ENCODE results near the gene PLCXD3. TPM values are rescaled to one million over a fixed set of nuclear protein-coding genes. Genes with fewer than 3 reads are reported as not detected.

Gene PLCXD3, protein sequence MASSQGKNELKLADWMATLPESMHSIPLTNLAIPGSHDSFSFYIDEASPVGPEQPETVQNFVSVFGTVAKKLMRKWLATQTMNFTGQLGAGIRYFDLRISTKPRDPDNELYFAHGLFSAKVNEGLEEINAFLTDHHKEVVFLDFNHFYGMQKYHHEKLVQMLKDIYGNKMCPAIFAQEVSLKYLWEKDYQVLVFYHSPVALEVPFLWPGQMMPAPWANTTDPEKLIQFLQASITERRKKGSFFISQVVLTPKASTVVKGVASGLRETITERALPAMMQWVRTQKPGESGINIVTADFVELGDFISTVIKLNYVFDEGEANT
- total RNA-seq (0.05 TPM), polyA plus RNA-seq (0.37 TPM)
- long read RNA-seq, donor 1: 0 reads
- long read RNA-seq, donor 2: 0 reads
- long read RNA-seq, donor 3: 0 reads
- long read RNA-seq, donor 4: 0 reads
- long read RNA-seq, donor 5: 0 reads
- long read RNA-seq, donor 6: 0 reads
- long read RNA-seq, donor 7: 0 reads
- long read RNA-seq, donor 8: 0 reads
- long read RNA-seq, donor 9: 0 reads
- long read RNA-seq, donor 10: 0 reads

GRCh38 chr5:41510176-41510831, at the start of gene PLCXD3:
PLCXD3 (minus strand) TSS chr5:41510601; CDS start chr5:41510526, 75 bp downstream.
- no peaks in the 10 kb centered on the region for H3K4me1 ChIP-seq (ENCODE audit: control insufficient read depth in 2 of 2, insufficient read depth in 2 of 2, low read length in 2 of 2)
- no peak for DNase-seq (ENCODE audit: low read depth in 6 of 9, low spot score in 9 of 9)
- H3K27me3 ChIP-seq (ENCODE audit: control insufficient read depth in 2 of 2, insufficient read depth in 1 of 2, low read length in 1 of 2): peaks cover 0 to 22% of the 10 kb centered on the region in 2 donors
- H3K9me3 ChIP-seq (ENCODE audit: control insufficient read depth in 2 of 2, insufficient read depth in 1 of 2, low read length in 1 of 2): no peaks in the 10 kb centered on the region
- 5% methylated on average over 41 of the region's 41 CpGs for WGBS
- no peak within 1 kb of the TSS for H3K27ac ChIP-seq (ENCODE audit: low read depth in 1 of 2, low read length in 1 of 2)
- H3K4me3 ChIP-seq (ENCODE audit: low read length in 2 of 2): no peak within 1 kb of the TSS
- H3K36me3 ChIP-seq (ENCODE audit: control insufficient read depth in 2 of 2, insufficient read depth in 2 of 2, low read length in 1 of 2): no peaks in the 10 kb centered on the region

GRCh38 chr5:41559184-41559583, 48.8 kb upstream of the PLCXD3 start:
- H3K27ac ChIP-seq (ENCODE audit: low read depth in 1 of 2, low read length in 1 of 2): no peak overlapping the region
- no peaks in the 10 kb centered on the region for H3K27me3 ChIP-seq (ENCODE audit: control insufficient read depth in 2 of 2, insufficient read depth in 1 of 2, low read length in 1 of 2)
- no peak overlapping the region for H3K4me3 ChIP-seq (ENCODE audit: low read length in 2 of 2)
- H3K9me3 ChIP-seq (ENCODE audit: control insufficient read depth in 2 of 2, insufficient read depth in 1 of 2, low read length in 1 of 2): no peaks in the 10 kb centered on the region
- 21% methylated on average over 3 of the region's 3 CpGs for WGBS
- no peaks in the 10 kb centered on the region for H3K4me1 ChIP-seq (ENCODE audit: control insufficient read depth in 2 of 2, insufficient read depth in 2 of 2, low read length in 2 of 2)
- no peak for DNase-seq (ENCODE audit: low read depth in 6 of 9, low spot score in 9 of 9)
- H3K36me3 ChIP-seq (ENCODE audit: control insufficient read depth in 2 of 2, insufficient read depth in 2 of 2, low read length in 1 of 2): no peaks in the 10 kb centered on the region

DNA sequence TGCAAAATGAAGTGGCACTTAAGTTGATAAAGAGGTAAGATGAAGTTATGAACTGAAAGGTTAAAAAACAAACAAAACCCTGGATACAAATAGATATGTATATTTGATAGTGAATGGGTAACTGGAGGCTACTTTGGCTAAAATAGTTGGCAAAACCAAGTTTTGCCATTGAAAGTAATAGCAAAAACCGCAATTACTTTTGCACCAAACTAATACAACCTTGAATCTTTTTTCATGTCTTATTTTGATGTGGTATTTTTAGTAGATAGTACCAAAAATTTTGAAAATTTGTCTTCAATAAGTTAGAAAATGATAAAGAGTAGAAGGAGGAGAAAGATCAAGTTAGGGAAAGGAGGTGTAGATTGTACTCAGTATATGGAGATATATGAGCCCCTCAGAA, 47.9 kb upstream of the PLCXD3 start:
- DNase-seq (ENCODE audit: low read depth in 6 of 9, low spot score in 9 of 9): no peak
- Histone ChIP-seq H3K36me3 (ENCODE audit: control insufficient read depth in 2 of 2, insufficient read depth in 2 of 2, low read length in 1 of 2) (no peaks in the 10 kb centered on the region), H3K27ac (ENCODE audit: low read depth in 1 of 2, low read length in 1 of 2) (no peak overlapping the region), H3K4me1 (ENCODE audit: control insufficient read depth in 2 of 2, insufficient read depth in 2 of 2, low read length in 2 of 2) (no peaks in the 10 kb centered on the region), H3K4me3 (ENCODE audit: low read length in 2 of 2) (no peak overlapping the region), H3K27me3 (ENCODE audit: control insufficient read depth in 2 of 2, insufficient read depth in 1 of 2, low read length in 1 of 2) (no peaks in the 10 kb centered on the region), H3K9me3 (ENCODE audit: control insufficient read depth in 2 of 2, insufficient read depth in 1 of 2, low read length in 1 of 2) (no peaks in the 10 kb centered on the region)
- WGBS: 78% methylated on average over 1 of the region's 1 CpG

GRCh38 chr5:41547991-41548390, 37.6 kb upstream of the PLCXD3 start:
- H3K4me1 ChIP-seq (ENCODE audit: control insufficient read depth in 2 of 2, insufficient read depth in 2 of 2, low read length in 2 of 2): no peaks in the 10 kb centered on the region
- no peak for DNase-seq (ENCODE audit: low read depth in 6 of 9, low spot score in 9 of 9)
- H3K27me3 ChIP-seq (ENCODE audit: control insufficient read depth in 2 of 2, insufficient read depth in 1 of 2, low read length in 1 of 2): no peaks in the 10 kb centered on the region
- no peak overlapping the region for H3K27ac ChIP-seq (ENCODE audit: low read depth in 1 of 2, low read length in 1 of 2)
- H3K9me3 ChIP-seq (ENCODE audit: control insufficient read depth in 2 of 2, insufficient read depth in 1 of 2, low read length in 1 of 2): no peaks in the 10 kb centered on the region
- H3K36me3 ChIP-seq (ENCODE audit: control insufficient read depth in 2 of 2, insufficient read depth in 2 of 2, low read length in 1 of 2): no peaks in the 10 kb centered on the region
- H3K4me3 ChIP-seq (ENCODE audit: low read length in 2 of 2): no peak overlapping the region
- WGBS: 86% methylated on average over 1 of the region's 1 CpG

GRCh38 chr5:41542183-41542582, 31.8 kb upstream of the PLCXD3 start:
- no peaks in the 10 kb centered on the region for H3K36me3 ChIP-seq (ENCODE audit: control insufficient read depth in 2 of 2, insufficient read depth in 2 of 2, low read length in 1 of 2)
- H3K27me3 ChIP-seq (ENCODE audit: control insufficient read depth in 2 of 2, insufficient read depth in 1 of 2, low read length in 1 of 2): no peaks in the 10 kb centered on the region
- no peaks in the 10 kb centered on the region for H3K4me1 ChIP-seq (ENCODE audit: control insufficient read depth in 2 of 2, insufficient read depth in 2 of 2, low read length in 2 of 2)
- H3K27ac ChIP-seq (ENCODE audit: low read depth in 1 of 2, low read length in 1 of 2): no peak overlapping the region
- peaks cover 0 to 3% of the 10 kb centered on the region in 2 donors for H3K9me3 ChIP-seq (ENCODE audit: control insufficient read depth in 2 of 2, insufficient read depth in 1 of 2, low read length in 1 of 2)
- H3K4me3 ChIP-seq (ENCODE audit: low read length in 2 of 2): no peak overlapping the region
- no peak for DNase-seq (ENCODE audit: low read depth in 6 of 9, low spot score in 9 of 9)

DNA sequence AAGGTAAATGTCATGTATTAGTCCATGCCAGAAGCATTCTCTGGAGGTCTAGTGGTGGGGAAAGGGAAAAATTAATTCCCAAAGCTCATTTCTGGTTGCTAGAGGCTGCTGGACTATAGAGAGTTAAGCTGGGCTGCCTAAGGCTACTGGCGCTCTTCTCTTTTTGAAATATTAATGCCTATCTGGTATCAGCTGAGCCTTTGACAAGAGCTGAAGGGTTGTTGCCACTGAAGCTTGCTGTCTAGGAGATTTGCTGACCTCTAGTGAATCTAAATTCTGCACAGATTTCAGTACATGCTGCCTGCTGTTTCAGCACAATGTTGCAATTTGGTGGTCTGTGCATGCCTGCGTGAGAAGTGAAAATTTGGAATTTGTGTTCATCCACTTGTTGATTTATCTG, 29.1 kb upstream of the PLCXD3 start:
- no peaks in the 10 kb centered on the region for H3K27me3 ChIP-seq (ENCODE audit: control insufficient read depth in 2 of 2, insufficient read depth in 1 of 2, low read length in 1 of 2)
- no peak overlapping the region for H3K27ac ChIP-seq (ENCODE audit: low read depth in 1 of 2, low read length in 1 of 2)
- 95% methylated on average over 2 of the region's 2 CpGs for WGBS
- H3K36me3 ChIP-seq (ENCODE audit: control insufficient read depth in 2 of 2, insufficient read depth in 2 of 2, low read length in 1 of 2): no peaks in the 10 kb centered on the region
- peaks cover 0 to 3% of the 10 kb centered on the region in 2 donors for H3K9me3 ChIP-seq (ENCODE audit: control insufficient read depth in 2 of 2, insufficient read depth in 1 of 2, low read length in 1 of 2)
- DNase-seq (ENCODE audit: low read depth in 6 of 9, low spot score in 9 of 9): no peak
- no peaks in the 10 kb centered on the region for H3K4me1 ChIP-seq (ENCODE audit: control insufficient read depth in 2 of 2, insufficient read depth in 2 of 2, low read length in 2 of 2)
- H3K4me3 ChIP-seq (ENCODE audit: low read length in 2 of 2): no peak overlapping the region

DNA sequence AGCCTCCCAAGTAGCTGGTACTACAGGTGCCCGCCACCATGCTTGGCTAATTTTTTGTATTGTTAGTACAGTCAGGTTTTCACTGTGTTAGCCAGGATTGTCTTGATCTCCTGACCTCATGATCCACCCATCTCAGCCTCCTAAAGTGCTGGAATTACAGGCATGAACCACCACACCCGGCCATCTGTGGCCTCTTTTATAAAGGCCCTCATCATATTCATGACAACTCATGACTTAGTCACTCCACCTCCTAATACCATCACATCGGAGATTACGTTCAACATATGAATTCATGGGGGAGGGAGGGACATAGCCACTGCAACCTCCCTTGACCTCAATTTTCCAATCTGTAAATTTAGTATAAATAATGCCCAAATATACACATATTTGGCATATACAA, 27.2 kb upstream of the PLCXD3 start:
- peaks cover 0 to 3% of the 10 kb centered on the region in 2 donors for H3K9me3 ChIP-seq (ENCODE audit: control insufficient read depth in 2 of 2, insufficient read depth in 1 of 2, low read length in 1 of 2)
- H3K27ac ChIP-seq (ENCODE audit: low read depth in 1 of 2, low read length in 1 of 2): no peak overlapping the region
- no peaks in the 10 kb centered on the region for H3K36me3 ChIP-seq (ENCODE audit: control insufficient read depth in 2 of 2, insufficient read depth in 2 of 2, low read length in 1 of 2)
- 94% methylated on average over 4 of the region's 4 CpGs for WGBS
- no peak for DNase-seq (ENCODE audit: low read depth in 6 of 9, low spot score in 9 of 9)
- no peaks in the 10 kb centered on the region for H3K27me3 ChIP-seq (ENCODE audit: control insufficient read depth in 2 of 2, insufficient read depth in 1 of 2, low read length in 1 of 2)
- H3K4me1 ChIP-seq (ENCODE audit: control insufficient read depth in 2 of 2, insufficient read depth in 2 of 2, low read length in 2 of 2): no peaks in the 10 kb centered on the region
- no peak overlapping the region for H3K4me3 ChIP-seq (ENCODE audit: low read length in 2 of 2)

DNA sequence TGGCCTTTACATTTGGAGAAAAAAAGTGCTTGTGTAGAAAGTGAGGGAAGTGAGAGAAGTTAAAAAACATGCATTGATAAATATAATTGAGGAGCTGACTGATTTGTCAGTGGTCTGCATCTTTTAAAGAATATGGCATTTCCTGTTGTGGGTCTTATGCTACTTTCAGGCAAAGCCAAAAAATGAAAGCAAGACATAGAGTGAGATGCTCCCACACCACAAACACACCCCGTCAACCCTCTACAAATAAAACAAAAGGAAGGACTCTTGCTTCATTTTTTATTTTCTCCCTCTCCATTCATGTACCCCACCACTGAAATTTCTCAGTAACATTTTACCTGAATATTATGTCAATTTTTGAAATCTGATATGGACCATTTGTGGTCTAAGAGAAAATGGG, 22.1 kb upstream of the PLCXD3 start:
- no peak overlapping the region for H3K4me3 ChIP-seq (ENCODE audit: low read length in 2 of 2)
- H3K36me3 ChIP-seq (ENCODE audit: control insufficient read depth in 2 of 2, insufficient read depth in 2 of 2, low read length in 1 of 2): no peaks in the 10 kb centered on the region
- no peaks in the 10 kb centered on the region for H3K4me1 ChIP-seq (ENCODE audit: control insufficient read depth in 2 of 2, insufficient read depth in 2 of 2, low read length in 2 of 2)
- H3K27me3 ChIP-seq (ENCODE audit: control insufficient read depth in 2 of 2, insufficient read depth in 1 of 2, low read length in 1 of 2): no peaks in the 10 kb centered on the region
- WGBS: 80% methylated on average over 1 of the region's 1 CpG
- no peaks in the 10 kb centered on the region for H3K9me3 ChIP-seq (ENCODE audit: control insufficient read depth in 2 of 2, insufficient read depth in 1 of 2, low read length in 1 of 2)
- H3K27ac ChIP-seq (ENCODE audit: low read depth in 1 of 2, low read length in 1 of 2): no peak overlapping the region
- no peak for DNase-seq (ENCODE audit: low read depth in 6 of 9, low spot score in 9 of 9)

DNA sequence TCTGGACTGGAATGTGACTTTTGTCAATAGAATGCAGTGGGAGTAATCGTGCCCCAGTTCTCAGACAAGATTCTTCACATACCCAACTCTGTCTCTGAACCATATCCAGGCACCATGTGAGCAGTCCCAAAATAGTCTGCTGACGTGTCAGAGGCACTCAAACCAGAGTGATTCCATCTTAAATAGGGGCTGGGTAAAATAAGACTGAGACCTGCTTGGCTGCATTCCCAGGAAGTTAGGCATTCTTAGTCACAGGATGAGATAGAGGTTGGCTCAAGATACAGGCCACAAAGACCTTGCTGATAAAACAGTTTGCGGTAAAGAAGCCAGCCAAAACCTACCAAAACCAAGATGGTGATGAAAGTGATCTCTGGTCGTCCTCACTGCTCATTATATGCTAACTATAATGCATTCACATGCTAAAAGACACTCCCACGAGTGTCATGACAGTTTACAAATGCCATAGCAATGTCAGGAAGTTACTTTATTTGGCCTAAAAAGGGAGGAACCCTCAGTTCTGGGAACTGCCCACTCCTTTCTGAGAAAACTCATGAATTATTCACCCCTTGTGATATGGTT, 16.9 kb upstream of the PLCXD3 start:
- H3K27ac ChIP-seq (ENCODE audit: low read depth in 1 of 2, low read length in 1 of 2): no peak overlapping the region
- no peak for DNase-seq (ENCODE audit: low read depth in 6 of 9, low spot score in 9 of 9)
- H3K4me1 ChIP-seq (ENCODE audit: control insufficient read depth in 2 of 2, insufficient read depth in 2 of 2, low read length in 2 of 2): no peaks in the 10 kb centered on the region
- no peaks in the 10 kb centered on the region for H3K36me3 ChIP-seq (ENCODE audit: control insufficient read depth in 2 of 2, insufficient read depth in 2 of 2, low read length in 1 of 2)
- WGBS: 68% methylated on average over 5 of the region's 5 CpGs
- no peaks in the 10 kb centered on the region for H3K9me3 ChIP-seq (ENCODE audit: control insufficient read depth in 2 of 2, insufficient read depth in 1 of 2, low read length in 1 of 2)
- no peaks in the 10 kb centered on the region for H3K27me3 ChIP-seq (ENCODE audit: control insufficient read depth in 2 of 2, insufficient read depth in 1 of 2, low read length in 1 of 2)
- no peak overlapping the region for H3K4me3 ChIP-seq (ENCODE audit: low read length in 2 of 2)

Measured in thymus (tissue), 14 donors.